GM19023 (cell line): ENCODE results near the gene DLST.

Experiments used
- ATAC-seq: cut with Tn5 transposase; IDR thresholded peaks from one replicate; pipeline ENCODE4 v1.9.1; 2021; ENCODE audit warnings: mild to moderate bottlenecking, moderate library complexity; ENCODE audit not compliant: unreplicated experiment

The DLST gene

DNA sequence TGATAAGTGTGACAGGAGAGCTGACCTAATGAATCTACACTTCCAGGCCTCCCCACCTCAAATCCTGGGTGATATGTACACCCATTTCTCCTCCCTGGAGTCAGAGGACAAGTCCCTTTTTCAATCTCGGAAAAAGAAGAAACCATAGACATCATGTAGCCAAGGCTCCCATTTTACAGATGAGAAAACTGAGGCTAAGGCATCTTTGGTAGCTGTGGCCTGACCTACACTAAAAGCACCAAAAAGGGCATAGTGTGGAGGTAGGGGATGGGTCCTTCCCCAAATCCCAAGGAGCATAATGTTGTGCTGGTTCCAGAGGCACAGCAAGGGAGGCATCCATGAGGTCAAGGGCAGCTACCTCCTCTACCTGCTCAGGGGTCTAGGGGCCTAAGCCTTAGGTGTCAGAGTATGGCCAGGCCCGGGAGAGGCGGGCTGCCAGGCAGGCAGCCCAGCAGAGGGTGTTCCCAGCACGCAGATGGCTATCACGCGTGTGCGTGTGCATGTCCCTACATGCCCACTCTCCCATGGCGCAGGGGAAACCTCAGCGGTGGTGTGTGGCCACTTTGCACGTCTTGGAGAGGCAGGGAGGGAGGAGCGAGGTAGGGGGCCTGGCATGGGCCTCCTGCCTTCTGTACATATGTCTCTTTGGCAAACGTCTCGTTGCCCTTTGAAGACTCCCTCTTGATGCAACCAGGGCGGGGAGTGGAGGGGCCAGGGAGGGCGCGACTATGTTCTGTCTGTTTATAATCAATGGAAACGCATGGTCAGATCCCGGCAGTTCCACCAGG is 71.2 kb downstream of the DLST start:
- ATAC-seq: no peak
